AG08395 (cell line): ENCODE data around the gene ABCB10.
"Not testable (repeated sequence)": the region's sequence is repeated elsewhere in the genome, so short reads cannot be mapped to it uniquely, and the experiment has no call there.

Source experiments
- DNase-seq: peaks from one replicate; pipeline ENCODE4 v3.0.0; 2012; ENCODE audit warnings: mixed read lengths, low spot score

ABCB10 gene

GRCh38 chr1:229572286-229572685 lies 13.8 kb upstream of the ABCB10 start:
- DNase-seq, result no peak

- no peak for DNase-seq
Observed at GRCh38 chr1:229570891-229571516, 12.5 kb upstream of the ABCB10 start.

- DNase-seq, result no peak
Observed at GRCh38 chr1:229570305-229570704, 11.8 kb upstream of the ABCB10 start.

GRCh38 chr1:229567109-229567868 lies 8.8 kb upstream of the ABCB10 start:
- no peak for DNase-seq

GRCh38 chr1:229563701-229564100 lies 5.2 kb upstream of the ABCB10 start:
- DNase-seq, result no peak

GRCh38 chr1:229563241-229563640 lies 4.7 kb upstream of the ABCB10 start:
- no peak for DNase-seq

GRCh38 chr1:229562686-229563085 lies 4.2 kb upstream of the ABCB10 start:
- DNase-seq, result no peak

GRCh38 chr1:229561141-229561540 lies 2.6 kb upstream of the ABCB10 start:
- no peak for DNase-seq

- DNase-seq, result not testable (repeated sequence)
Observed at GRCh38 chr1:229560124-229560523, 1.6 kb upstream of the ABCB10 start.

GRCh38 chr1:229559336-229559801 lies 862 bp upstream of the ABCB10 start:
- DNase-seq, result not testable (repeated sequence)

GRCh38 chr1:229557913-229558414 lies 543 bp downstream of the ABCB10 start:
- peak; percentile 40 for DNase-seq

GRCh38 chr1:229557200-229557850 lies 1.2 kb downstream of the ABCB10 start:
- DNase-seq, result peak; percentile 33

GRCh38 chr1:229554886-229555621 lies 3.5 kb downstream of the ABCB10 start:
- no peak for DNase-seq

GRCh38 chr1:229553621-229554130 lies 4.8 kb downstream of the ABCB10 start:
- no peak for DNase-seq

GRCh38 chr1:229552732-229553131 lies 5.8 kb downstream of the ABCB10 start:
- DNase-seq, result no peak

GRCh38 chr1:229550812-229551567 lies 7.5 kb downstream of the ABCB10 start:
- DNase-seq, result no peak

GRCh38 chr1:229547542-229547941 lies 11.0 kb downstream of the ABCB10 start:
- no peak for DNase-seq

- no peak for DNase-seq
Observed at GRCh38 chr1:229544587-229544986, 13.9 kb downstream of the ABCB10 start.

GRCh38 chr1:229539863-229540506 lies 18.5 kb downstream of the ABCB10 start:
- no peak for DNase-seq

- DNase-seq, result no peak
Observed at GRCh38 chr1:229538945-229539344, 19.6 kb downstream of the ABCB10 start.

- no peak for DNase-seq
Observed at GRCh38 chr1:229537894-229538293, 20.6 kb downstream of the ABCB10 start.
